ENCODE measurements around the gene PPP1R9B. TPM values are rescaled to one million over a fixed set of nuclear protein-coding genes. Genes with fewer than 3 reads are reported as not detected.
A peak's percentile ranks its signal among the peaks of the same experiment; 100 is the strongest.

The PPP1R9B gene, protein sequence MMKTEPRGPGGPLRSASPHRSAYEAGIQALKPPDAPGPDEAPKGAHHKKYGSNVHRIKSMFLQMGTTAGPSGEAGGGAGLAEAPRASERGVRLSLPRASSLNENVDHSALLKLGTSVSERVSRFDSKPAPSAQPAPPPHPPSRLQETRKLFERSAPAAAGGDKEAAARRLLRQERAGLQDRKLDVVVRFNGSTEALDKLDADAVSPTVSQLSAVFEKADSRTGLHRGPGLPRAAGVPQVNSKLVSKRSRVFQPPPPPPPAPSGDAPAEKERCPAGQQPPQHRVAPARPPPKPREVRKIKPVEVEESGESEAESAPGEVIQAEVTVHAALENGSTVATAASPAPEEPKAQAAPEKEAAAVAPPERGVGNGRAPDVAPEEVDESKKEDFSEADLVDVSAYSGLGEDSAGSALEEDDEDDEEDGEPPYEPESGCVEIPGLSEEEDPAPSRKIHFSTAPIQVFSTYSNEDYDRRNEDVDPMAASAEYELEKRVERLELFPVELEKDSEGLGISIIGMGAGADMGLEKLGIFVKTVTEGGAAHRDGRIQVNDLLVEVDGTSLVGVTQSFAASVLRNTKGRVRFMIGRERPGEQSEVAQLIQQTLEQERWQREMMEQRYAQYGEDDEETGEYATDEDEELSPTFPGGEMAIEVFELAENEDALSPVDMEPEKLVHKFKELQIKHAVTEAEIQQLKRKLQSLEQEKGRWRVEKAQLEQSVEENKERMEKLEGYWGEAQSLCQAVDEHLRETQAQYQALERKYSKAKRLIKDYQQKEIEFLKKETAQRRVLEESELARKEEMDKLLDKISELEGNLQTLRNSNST
- 100 to 1,000 TPM; 124 to 162 (median 135) TPM for total RNA-seq
- 114 TPM for total RNA-seq (2013)

GRCh38 chr17:50150354-50151040 lies at the start of gene PPP1R9B:
PPP1R9B (minus strand) TSS chr17:50150677; CDS start chr17:50150513, 164 bp downstream.
- Histone ChIP-seq H3K27ac (ENCODE audit: low read length) (peak within 1 kb of the TSS; percentile 70), H3K9me3 (ENCODE audit: control insufficient read depth, insufficient read depth, low read length) (no peaks in the 10 kb centered on the region), H3K36me3 (ENCODE audit: control insufficient read depth, insufficient read depth, low read length) (peaks cover 2% of the 10 kb centered on the region), H3K4me1 (ENCODE audit: control insufficient read depth, insufficient read depth, low read length) (peaks cover 62% of the 10 kb centered on the region), H3K4me3 (ENCODE audit: low read length) (peak within 1 kb of the TSS; percentile 85), H3K27me3 (ENCODE audit: control insufficient read depth, insufficient read depth, low read length) (no peaks in the 10 kb centered on the region)
- TF ChIP-seq, protein P1, sequence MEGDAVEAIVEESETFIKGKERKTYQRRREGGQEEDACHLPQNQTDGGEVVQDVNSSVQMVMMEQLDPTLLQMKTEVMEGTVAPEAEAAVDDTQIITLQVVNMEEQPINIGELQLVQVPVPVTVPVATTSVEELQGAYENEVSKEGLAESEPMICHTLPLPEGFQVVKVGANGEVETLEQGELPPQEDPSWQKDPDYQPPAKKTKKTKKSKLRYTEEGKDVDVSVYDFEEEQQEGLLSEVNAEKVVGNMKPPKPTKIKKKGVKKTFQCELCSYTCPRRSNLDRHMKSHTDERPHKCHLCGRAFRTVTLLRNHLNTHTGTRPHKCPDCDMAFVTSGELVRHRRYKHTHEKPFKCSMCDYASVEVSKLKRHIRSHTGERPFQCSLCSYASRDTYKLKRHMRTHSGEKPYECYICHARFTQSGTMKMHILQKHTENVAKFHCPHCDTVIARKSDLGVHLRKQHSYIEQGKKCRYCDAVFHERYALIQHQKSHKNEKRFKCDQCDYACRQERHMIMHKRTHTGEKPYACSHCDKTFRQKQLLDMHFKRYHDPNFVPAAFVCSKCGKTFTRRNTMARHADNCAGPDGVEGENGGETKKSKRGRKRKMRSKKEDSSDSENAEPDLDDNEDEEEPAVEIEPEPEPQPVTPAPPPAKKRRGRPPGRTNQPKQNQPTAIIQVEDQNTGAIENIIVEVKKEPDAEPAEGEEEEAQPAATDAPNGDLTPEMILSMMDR (IDR thresholded peaks at IDR 0.05) = no peak
- intact Hi-C loops (cut with micrococcal nuclease) = loop anchor here (5.0 kb wide), 1 partner anchor 53 kb away; the partner anchor contains the start of gene PDK2
- Mint-ChIP-seq H3K27me3 (ENCODE audit: low read depth in 2 of 2) (no peaks in the 10 kb centered on the region), H3K9me3 (no peaks in the 10 kb centered on the region), H3K4me3 (peak within 1 kb of the TSS; percentile 97), H3K36me3 (no peaks in the 10 kb centered on the region), H3K27ac (peak within 1 kb of the TSS; percentile 70 to 98), H3K4me1 (peaks cover 34 to 47% of the 10 kb centered on the region in 2 donors)
- DNase-seq (no peak), ATAC-seq (peak; percentile 7 to 20 (median 9))
- WGBS (ENCODE audit: insufficient coverage) = under 1% methylated on average over 69 of the region's 69 CpGs

GRCh38 chr17:50199803-50200456 lies 49.5 kb upstream of the PPP1R9B start:
- peaks cover 24% of the 10 kb centered on the region for H3K27me3 ChIP-seq (ENCODE audit: control insufficient read depth, insufficient read depth, low read length)
- H3K27ac ChIP-seq (ENCODE audit: low read length) = no peak overlapping the region
- WGBS (ENCODE audit: insufficient coverage) = under 1% methylated on average over 36 of the region's 36 CpGs
- peak overlapping the region; percentile 37 for H3K4me3 ChIP-seq (ENCODE audit: low read length)
- no peaks in the 10 kb centered on the region for H3K9me3 Mint-ChIP-seq
- H3K9me3 ChIP-seq (ENCODE audit: control insufficient read depth, insufficient read depth, low read length) = no peaks in the 10 kb centered on the region
- H3K4me1 Mint-ChIP-seq = peaks cover 13 to 19% of the 10 kb centered on the region in 2 donors
- DNase-seq (peak; percentile 32 to 85), ATAC-seq (peak; percentile 62 to 68 (median 67))
- peaks cover 17% of the 10 kb centered on the region for H3K4me1 ChIP-seq (ENCODE audit: control insufficient read depth, insufficient read depth, low read length)
- H3K4me3 Mint-ChIP-seq = peak overlapping the region; percentile 35
- TF ChIP-seq, protein P1 (IDR thresholded peaks at IDR 0.05) = no peak
- H3K36me3 ChIP-seq (ENCODE audit: control insufficient read depth, insufficient read depth, low read length) = no peaks in the 10 kb centered on the region
- H3K27me3 Mint-ChIP-seq (ENCODE audit: low read depth in 2 of 2) = peaks cover 53 to 57% of the 10 kb centered on the region in 2 donors
- intact Hi-C loops (cut with micrococcal nuclease) = loop anchor here (1.0 kb wide), 2 partner anchors 73 to 97 kb away; no protein-coding TSS in a partner anchor
- H3K36me3 Mint-ChIP-seq = no peaks in the 10 kb centered on the region
- peak overlapping the region in 1 of 2 donors; percentile 81 for H3K27ac Mint-ChIP-seq

DNA sequence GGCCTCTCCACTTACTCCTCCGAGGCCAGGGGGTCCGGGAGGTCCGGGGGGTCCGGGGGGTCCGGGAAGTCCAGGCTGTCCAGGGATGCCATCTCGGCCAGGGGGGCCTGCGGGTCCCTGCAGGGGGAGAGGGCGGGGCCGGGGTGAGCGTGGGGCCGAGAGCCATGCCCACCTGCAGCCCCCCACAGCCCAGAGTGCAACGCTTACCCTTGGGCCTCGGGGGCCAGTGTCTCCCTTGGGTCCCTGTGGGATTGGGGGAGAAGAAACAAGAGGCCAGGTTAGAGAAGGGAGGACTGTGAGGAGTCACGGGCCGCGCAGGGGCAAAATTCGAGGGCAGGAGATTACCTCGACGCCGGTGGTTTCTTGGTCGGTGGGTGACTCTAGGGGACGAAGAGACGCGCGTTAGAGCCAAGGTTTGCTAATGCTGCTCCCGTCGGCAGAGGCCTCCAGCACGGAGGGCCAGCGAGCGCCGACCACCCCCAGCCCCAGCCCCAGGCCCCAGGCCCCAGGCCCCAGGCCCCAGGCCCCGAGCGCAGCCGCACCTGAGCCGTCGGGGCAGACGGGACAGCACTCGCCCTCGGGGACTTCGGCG lies 48.8 kb upstream of the PPP1R9B start:
- 59% methylated on average over 41 of the region's 41 CpGs for WGBS (ENCODE audit: insufficient coverage)
- Mint-ChIP-seq H3K27ac (peak overlapping the region in 1 of 2 donors; percentile 81), H3K36me3 (no peaks in the 10 kb centered on the region), H3K9me3 (no peaks in the 10 kb centered on the region), H3K4me3 (no peak overlapping the region), H3K4me1 (peaks cover 13 to 19% of the 10 kb centered on the region in 2 donors), H3K27me3 (ENCODE audit: low read depth in 2 of 2) (peaks cover 51 to 53% of the 10 kb centered on the region in 2 donors)
- H3K36me3 ChIP-seq (ENCODE audit: control insufficient read depth, insufficient read depth, low read length) = no peaks in the 10 kb centered on the region
- no peaks in the 10 kb centered on the region for H3K9me3 ChIP-seq (ENCODE audit: control insufficient read depth, insufficient read depth, low read length)
- no peak overlapping the region for H3K27ac ChIP-seq (ENCODE audit: low read length)
- intact Hi-C loops (cut with micrococcal nuclease) = no loop called here
- TF ChIP-seq, protein P1 (IDR thresholded peaks at IDR 0.05) = no peak
- ATAC-seq (no peak), DNase-seq (peak in 1 of 2 donors; percentile 22)
- no peak overlapping the region for H3K4me3 ChIP-seq (ENCODE audit: low read length)
- H3K4me1 ChIP-seq (ENCODE audit: control insufficient read depth, insufficient read depth, low read length) = peaks cover 17% of the 10 kb centered on the region
- peaks cover 24% of the 10 kb centered on the region for H3K27me3 ChIP-seq (ENCODE audit: control insufficient read depth, insufficient read depth, low read length)
